Panc1 (cell line): ENCODE results near the gene SCRN2. TPM values are rescaled to one million over a fixed set of nuclear protein-coding genes. Genes with fewer than 3 reads are reported as not detected.

Experiments used
- ATAC-seq: fragments of 200-7000 bp; cut with Tn5 transposase; 2 replicates; pipeline ENCODE4 v1.9.1; 2020; ENCODE audit warnings: mild to moderate bottlenecking, moderate library complexity
- BruUV-seq: library from RNA; stranded (reverse); fragments of 400-500 nt; replicated peaks from 2 replicates; lab custom pipeline; 2021; lab: Mats Ljungman, UMichigan
- CTCF ChIA-PET: fragments of 300-600 bp; sonication (Branson Sonifier 250); formaldehyde crosslinking; loops from one replicate; lab custom pipeline; 2022; ENCODE audit warnings: antibody characterized with exemption; lab: Charles Lee
- POLR2A ChIA-PET: fragments of 300-600 bp; sonication (Branson Sonifier 250); formaldehyde crosslinking; loops from one replicate; lab custom pipeline; 2022; ENCODE audit warnings: antibody characterized with exemption; lab: Charles Lee
- DNase-seq: peaks from one replicate; pipeline ENCODE4 v3.0.0-alpha.2; 2010; ENCODE audit warnings: low read depth, low spot score
- H3K27ac ChIP-seq: 2 replicates; pipeline ENCODE4 v1.5.1; 2011; ENCODE audit warnings: mild to moderate bottlenecking, low read length, inconsistent platforms
- H3K27me3 ChIP-seq: fragments of 200-500 bp; sonication (Bioruptor generic); 2 replicates; pipeline ENCODE4 v1.6.0; 2014; ENCODE audit warnings: low read length, inconsistent platforms; ENCODE audit not compliant: control insufficient read depth, insufficient read depth
- H3K36me3 ChIP-seq: fragments of 200-500 bp; sonication (Bioruptor generic); 2 replicates; pipeline ENCODE4 v1.5.1; 2014; ENCODE audit warnings: inconsistent platforms, mild to moderate bottlenecking, low read length, moderate library complexity; ENCODE audit not compliant: control insufficient read depth, insufficient read depth
- H3K4me1 ChIP-seq: 2 replicates; pipeline ENCODE4 v1.5.1; 2011; ENCODE audit warnings: inconsistent platforms, mild to moderate bottlenecking, low read length, moderate library complexity; ENCODE audit not compliant: control insufficient read depth, insufficient read depth
- H3K4me3 ChIP-seq, 2 experiments: 2 replicates each; pipeline ENCODE4 v1.5.1; 2011 to 2012; ENCODE audit warnings: low read depth in 2 of 2, low read length in 2 of 2, mild to moderate bottlenecking in 2 of 2, inconsistent platforms in 1 of 2, moderate library complexity in 1 of 2
- H3K9me3 ChIP-seq: fragments of 200-500 bp; sonication (Bioruptor generic); 2 replicates; pipeline ENCODE4 v1.5.1; 2014; ENCODE audit warnings: low read depth, mild to moderate bottlenecking, inconsistent platforms, low read length, moderate library complexity; ENCODE audit not compliant: control insufficient read depth, insufficient read depth
- POLR2AphosphoS5 ChIP-seq: IDR thresholded peaks from 2 replicates; pipeline ENCODE4 v1.6.1; 2012; ENCODE audit warnings: mild to moderate bottlenecking, low read depth, low read length, moderate library complexity
- SIN3A ChIP-seq: IDR thresholded peaks from 2 replicates; pipeline ENCODE4 v1.6.1; 2012; ENCODE audit warnings: low read depth, mild to moderate bottlenecking, low read length, moderate library complexity, borderline replicate concordance; ENCODE audit not compliant: insufficient read depth
- TCF7L2 ChIP-seq: IDR thresholded peaks from 2 replicates; pipeline ENCODE4 v1.6.1; 2011; ENCODE audit warnings: mild to moderate bottlenecking, low read depth, low read length, inconsistent platforms
- in situ Hi-C: cut with HindIII; loops from 2 replicates; pipeline ENCODE4 v1.10.0; 2016; ENCODE audit warnings: low sequenced_read_pairs, low pct_unique_long_range_greater_than_20kb
- intact Hi-C: fragments of 100-400 bp; cut with micrococcal nuclease; formaldehyde crosslinking; loops from one replicate; pipeline ENCODE4 v1.10.0; 2022; ENCODE audit not compliant: unreplicated experiment
- total RNA-seq: library from RNA; stranded (reverse); gene quantifications from one replicate; pipeline ENCODE4 v1.2.1, GENCODE V29; 2021; ENCODE audit not compliant: unreplicated experiment
- TF ChIP-seq, protein P1 (sequence below), 2 experiments: IDR thresholded peaks; 2 replicates each; pipeline ENCODE4 v1.6.1; 2011 to 2012; ENCODE audit warnings: low read depth in 2 of 2, control low read depth in 1 of 2, low read length in 1 of 2, mild to moderate bottlenecking in 1 of 2, moderate library complexity in 1 of 2; ENCODE audit not compliant: insufficient read depth in 1 of 2
- TF ChIP-seq, protein P2 (sequence below): fragments of 450-650 bp; IDR thresholded peaks from 2 replicates; pipeline ENCODE4 v1.5.1; 2017; ENCODE audit warnings: mild to moderate bottlenecking

SCRN2 gene
- total RNA-seq, 1 experiment from 2014 or later = 34.9 TPM

DNA sequence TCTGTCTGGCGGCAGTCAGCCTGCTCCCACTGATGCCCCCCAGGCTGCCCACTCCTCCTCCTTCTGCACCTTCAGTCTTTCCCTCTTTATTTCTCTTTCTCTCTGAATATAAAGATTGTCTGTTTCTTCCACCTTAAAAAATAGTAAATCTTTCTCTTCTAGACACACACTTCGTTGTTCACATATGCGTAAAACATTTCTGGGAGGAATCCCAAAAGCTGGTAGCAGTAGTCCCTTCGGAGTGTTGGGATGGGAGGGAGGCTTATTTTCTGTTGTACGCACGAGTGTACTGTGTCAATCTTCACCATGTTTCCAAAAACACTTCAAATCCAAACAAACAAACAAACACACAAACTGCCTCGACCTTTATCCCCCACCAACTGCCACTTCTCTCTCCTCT is 29.4 kb downstream of the SCRN2 start:
- intact Hi-C loops (no loop called here), in situ Hi-C loops (no loop called here)
- H3K9me3 ChIP-seq = no peaks in the 10 kb centered on the region
- H3K4me1 ChIP-seq = peaks cover 6% of the 10 kb centered on the region; the same call in 1 of the 2 replicates
- CTCF ChIA-PET = no interaction called here
- POLR2A ChIA-PET = no interaction called here
- H3K36me3 ChIP-seq = no peaks in the 10 kb centered on the region
- H3K4me3 ChIP-seq = no peak overlapping the region
- no peaks in the 10 kb centered on the region for H3K27me3 ChIP-seq
- BruUV-seq = no TSS peak
- H3K27ac ChIP-seq = no peak overlapping the region
- no peak for DNase-seq
- ATAC-seq = no peak
- TF ChIP-seq SIN3A (no peak), TCF7L2 (no peak), POLR2AphosphoS5 (no peak)
- TF ChIP-seq, protein P1, sequence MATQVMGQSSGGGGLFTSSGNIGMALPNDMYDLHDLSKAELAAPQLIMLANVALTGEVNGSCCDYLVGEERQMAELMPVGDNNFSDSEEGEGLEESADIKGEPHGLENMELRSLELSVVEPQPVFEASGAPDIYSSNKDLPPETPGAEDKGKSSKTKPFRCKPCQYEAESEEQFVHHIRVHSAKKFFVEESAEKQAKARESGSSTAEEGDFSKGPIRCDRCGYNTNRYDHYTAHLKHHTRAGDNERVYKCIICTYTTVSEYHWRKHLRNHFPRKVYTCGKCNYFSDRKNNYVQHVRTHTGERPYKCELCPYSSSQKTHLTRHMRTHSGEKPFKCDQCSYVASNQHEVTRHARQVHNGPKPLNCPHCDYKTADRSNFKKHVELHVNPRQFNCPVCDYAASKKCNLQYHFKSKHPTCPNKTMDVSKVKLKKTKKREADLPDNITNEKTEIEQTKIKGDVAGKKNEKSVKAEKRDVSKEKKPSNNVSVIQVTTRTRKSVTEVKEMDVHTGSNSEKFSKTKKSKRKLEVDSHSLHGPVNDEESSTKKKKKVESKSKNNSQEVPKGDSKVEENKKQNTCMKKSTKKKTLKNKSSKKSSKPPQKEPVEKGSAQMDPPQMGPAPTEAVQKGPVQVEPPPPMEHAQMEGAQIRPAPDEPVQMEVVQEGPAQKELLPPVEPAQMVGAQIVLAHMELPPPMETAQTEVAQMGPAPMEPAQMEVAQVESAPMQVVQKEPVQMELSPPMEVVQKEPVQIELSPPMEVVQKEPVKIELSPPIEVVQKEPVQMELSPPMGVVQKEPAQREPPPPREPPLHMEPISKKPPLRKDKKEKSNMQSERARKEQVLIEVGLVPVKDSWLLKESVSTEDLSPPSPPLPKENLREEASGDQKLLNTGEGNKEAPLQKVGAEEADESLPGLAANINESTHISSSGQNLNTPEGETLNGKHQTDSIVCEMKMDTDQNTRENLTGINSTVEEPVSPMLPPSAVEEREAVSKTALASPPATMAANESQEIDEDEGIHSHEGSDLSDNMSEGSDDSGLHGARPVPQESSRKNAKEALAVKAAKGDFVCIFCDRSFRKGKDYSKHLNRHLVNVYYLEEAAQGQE (IDR thresholded peaks at IDR 0.05; ENCODE audit: insufficient read depth in 1 of 2, low read depth in 2 of 2, low read length in 1 of 2) = no peak
- TF ChIP-seq, protein P2, sequence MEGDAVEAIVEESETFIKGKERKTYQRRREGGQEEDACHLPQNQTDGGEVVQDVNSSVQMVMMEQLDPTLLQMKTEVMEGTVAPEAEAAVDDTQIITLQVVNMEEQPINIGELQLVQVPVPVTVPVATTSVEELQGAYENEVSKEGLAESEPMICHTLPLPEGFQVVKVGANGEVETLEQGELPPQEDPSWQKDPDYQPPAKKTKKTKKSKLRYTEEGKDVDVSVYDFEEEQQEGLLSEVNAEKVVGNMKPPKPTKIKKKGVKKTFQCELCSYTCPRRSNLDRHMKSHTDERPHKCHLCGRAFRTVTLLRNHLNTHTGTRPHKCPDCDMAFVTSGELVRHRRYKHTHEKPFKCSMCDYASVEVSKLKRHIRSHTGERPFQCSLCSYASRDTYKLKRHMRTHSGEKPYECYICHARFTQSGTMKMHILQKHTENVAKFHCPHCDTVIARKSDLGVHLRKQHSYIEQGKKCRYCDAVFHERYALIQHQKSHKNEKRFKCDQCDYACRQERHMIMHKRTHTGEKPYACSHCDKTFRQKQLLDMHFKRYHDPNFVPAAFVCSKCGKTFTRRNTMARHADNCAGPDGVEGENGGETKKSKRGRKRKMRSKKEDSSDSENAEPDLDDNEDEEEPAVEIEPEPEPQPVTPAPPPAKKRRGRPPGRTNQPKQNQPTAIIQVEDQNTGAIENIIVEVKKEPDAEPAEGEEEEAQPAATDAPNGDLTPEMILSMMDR = no peak

DNA sequence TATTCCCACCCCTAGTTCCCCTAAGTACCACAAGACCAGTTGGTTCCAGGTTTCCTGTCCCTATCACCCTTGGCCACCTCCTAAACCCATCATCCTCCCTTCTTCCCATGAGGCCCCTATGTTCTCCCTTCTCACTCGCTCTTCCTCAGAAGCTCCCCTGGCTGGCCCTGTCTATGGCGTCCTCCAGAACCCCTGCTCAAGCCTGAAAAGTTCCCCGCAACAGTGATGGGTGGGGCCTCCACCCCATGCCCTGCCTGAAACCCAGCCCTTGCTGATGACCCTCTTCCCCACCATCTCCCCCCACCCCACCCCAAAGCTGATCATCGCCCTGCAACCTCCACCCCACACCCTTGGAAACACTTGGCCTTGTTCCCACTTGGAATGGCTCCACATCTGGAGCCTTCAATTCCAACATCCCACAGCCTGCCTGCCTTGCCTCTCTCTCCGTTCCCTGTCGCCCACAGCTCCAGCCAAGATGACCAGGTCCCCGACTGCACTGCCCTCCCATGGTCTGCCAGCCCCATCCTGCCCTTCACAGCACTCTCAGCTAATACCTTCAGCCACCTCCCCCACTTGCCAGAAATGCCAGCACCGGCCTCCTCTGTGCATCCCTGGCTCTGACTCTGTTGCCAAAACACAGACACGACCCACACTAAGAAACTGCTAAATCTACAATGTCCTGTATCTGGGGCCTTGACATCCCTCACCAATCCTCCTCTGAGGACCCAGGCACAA is 30.0 kb downstream of the SCRN2 start:
- TF ChIP-seq SIN3A (no peak), TCF7L2 (no peak), POLR2AphosphoS5 (no peak)
- TF ChIP-seq, protein P2 = no peak
- TF ChIP-seq, protein P1 (IDR thresholded peaks at IDR 0.05; ENCODE audit: insufficient read depth in 1 of 2, low read depth in 2 of 2, low read length in 1 of 2) = no peak
- intact Hi-C loops = no loop called here
- H3K36me3 ChIP-seq = no peaks in the 10 kb centered on the region
- ChIA-PET POLR2A (no interaction called here), CTCF (no interaction called here)
- no peaks in the 10 kb centered on the region for H3K27me3 ChIP-seq
- no TSS peak for BruUV-seq
- in situ Hi-C loops = no loop called here
- H3K9me3 ChIP-seq = no peaks in the 10 kb centered on the region
- DNase-seq = no peak
- ATAC-seq = no peak
- H3K4me1 ChIP-seq = peaks cover 6% of the 10 kb centered on the region; the same call in 1 of the 2 replicates
- H3K4me3 ChIP-seq = no peak overlapping the region
- H3K27ac ChIP-seq = no peak overlapping the region
